Vagina (tissue), 2 donors: ENCODE results near the gene ARHGEF4. TPM values are rescaled to one million over a fixed set of nuclear protein-coding genes. Genes with fewer than 3 reads are reported as not detected.

Experiments
- DNase-seq, 2 donors: peaks; one replicate each; pipeline ENCODE4 v3.0.0-alpha.2; 2017; ENCODE audit errors: extremely low spot score in 2 of 2
- H3K27ac ChIP-seq: fragments of 200-600 bp; sonication (generic); one replicate; pipeline ENCODE4 v1.5.1; 2019
- H3K27me3 ChIP-seq: fragments of 200-600 bp; sonication (generic); one replicate; pipeline ENCODE4 v1.5.1; 2019
- H3K36me3 ChIP-seq, 2 donors: fragments of 200-600 bp; sonication (generic); one replicate each; pipeline ENCODE4 v1.5.1; 2017 to 2019
- H3K4me1 ChIP-seq: fragments of 200-600 bp; sonication (generic); one replicate; pipeline ENCODE4 v1.5.1; 2019
- H3K4me3 ChIP-seq, 2 donors: fragments of 200-600 bp; sonication (generic); 1 replicate in 1 of 2; 2 replicates in 1 of 2; pipeline ENCODE4 v1.5.1; 2016 to 2019
- H3K9me3 ChIP-seq: fragments of 200-600 bp; sonication (generic); one replicate; pipeline ENCODE4 v1.5.1; 2019
- POLR2A ChIP-seq, 2 donors: fragments of 450-650 bp; IDR thresholded peaks; one replicate each; pipeline ENCODE4 v1.6.1; 2017; ENCODE audit warnings: antibody characterized with exemption in 2 of 2, mild to moderate bottlenecking in 2 of 2, moderate library complexity in 2 of 2
- POLR2AphosphoS5 ChIP-seq, 2 donors: sonication (generic); formaldehyde crosslinking; IDR thresholded peaks; one replicate each; pipeline ENCODE4 v1.9.0; 2017; ENCODE audit warnings: antibody characterized with exemption in 2 of 2, mild to moderate bottlenecking in 2 of 2, low read depth in 1 of 2; ENCODE audit not compliant: insufficient read depth in 1 of 2
- intact Hi-C: fragments of 100-400 bp; cut with DNase I; formaldehyde crosslinking; loops from one replicate; pipeline ENCODE4 v1.15.1; 2023
- total RNA-seq: library from RNA; depleted of rRNA; stranded (reverse); fragments of >200 nt; gene quantifications from one replicate; pipeline ENCODE4 v1.2.3, GENCODE V29; 2016
- TF ChIP-seq, protein P1 (sequence below), 3 experiments: fragments of 450-650 bp in 2 of 3; fragments of 200-600 bp in 1 of 3; sonication (generic) in 1 of 3; IDR thresholded peaks; one replicate each; pipeline ENCODE4 v1.5.1; 2017 to 2019; ENCODE audit warnings: antibody characterized with exemption in 3 of 3, mild to moderate bottlenecking in 2 of 3, moderate library complexity in 2 of 3

Gene ARHGEF4
- total RNA-seq, 1 donor from 2014 or later: 116 TPM

DNA sequence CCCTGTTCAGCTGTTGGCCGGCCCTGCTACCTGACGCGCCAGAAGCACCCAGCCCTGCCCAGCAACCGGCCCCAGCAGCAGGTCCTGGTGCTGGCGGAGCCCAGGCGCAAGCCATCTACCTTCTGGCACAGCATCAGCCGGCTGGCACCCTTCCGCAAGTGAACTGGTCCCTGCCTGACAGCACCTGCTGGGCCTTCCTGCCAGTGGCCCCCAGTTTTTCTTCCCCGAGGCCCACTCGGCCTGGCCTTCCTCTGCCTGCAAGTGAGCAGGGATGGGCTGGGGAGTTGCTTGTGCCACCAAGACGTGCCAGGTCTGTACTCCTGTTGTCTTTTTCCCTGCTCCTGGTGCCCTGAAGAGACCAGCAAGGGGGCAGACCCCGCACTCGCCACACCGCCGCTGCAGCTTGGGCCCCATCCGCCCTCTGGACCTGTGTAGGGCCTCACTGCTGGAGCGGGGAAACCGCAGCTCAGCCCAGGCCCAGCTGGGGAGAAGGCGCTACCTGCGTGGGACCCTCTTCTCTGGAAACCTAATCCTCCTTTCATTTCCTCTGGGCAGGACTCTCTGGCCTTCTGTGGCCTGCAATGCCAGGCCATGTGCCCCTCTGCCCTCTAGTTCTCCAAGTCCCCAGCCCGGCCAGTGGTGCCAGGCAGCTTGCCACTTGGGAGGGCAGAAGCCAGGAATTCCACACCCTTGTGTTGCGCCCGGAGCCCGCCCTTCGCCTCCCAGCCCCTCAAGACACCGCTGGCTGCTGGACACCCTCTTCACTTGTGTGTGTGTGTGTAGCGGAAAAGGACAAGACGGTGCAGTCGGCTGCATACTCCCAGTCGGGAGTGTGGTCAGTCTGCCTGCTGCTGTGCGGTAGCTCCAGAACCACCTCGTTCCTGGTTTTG is 209.6 kb downstream of the ARHGEF4 start:
- no peak overlapping the region for H3K27ac ChIP-seq
- H3K36me3 ChIP-seq: peaks cover 0 to 41% of the 10 kb centered on the region in 2 donors
- H3K4me1 ChIP-seq: no peaks in the 10 kb centered on the region
- intact Hi-C loops: no loop called here
- no peaks in the 10 kb centered on the region for H3K9me3 ChIP-seq
- H3K4me3 ChIP-seq: no peak overlapping the region
- no peaks in the 10 kb centered on the region for H3K27me3 ChIP-seq
- TF ChIP-seq POLR2A (IDR thresholded peaks at IDR 0.05) (no peak), POLR2AphosphoS5 (IDR thresholded peaks at IDR 0.05; ENCODE audit: insufficient read depth in 1 of 2, low read depth in 1 of 2) (no peak)
- TF ChIP-seq, protein P1, sequence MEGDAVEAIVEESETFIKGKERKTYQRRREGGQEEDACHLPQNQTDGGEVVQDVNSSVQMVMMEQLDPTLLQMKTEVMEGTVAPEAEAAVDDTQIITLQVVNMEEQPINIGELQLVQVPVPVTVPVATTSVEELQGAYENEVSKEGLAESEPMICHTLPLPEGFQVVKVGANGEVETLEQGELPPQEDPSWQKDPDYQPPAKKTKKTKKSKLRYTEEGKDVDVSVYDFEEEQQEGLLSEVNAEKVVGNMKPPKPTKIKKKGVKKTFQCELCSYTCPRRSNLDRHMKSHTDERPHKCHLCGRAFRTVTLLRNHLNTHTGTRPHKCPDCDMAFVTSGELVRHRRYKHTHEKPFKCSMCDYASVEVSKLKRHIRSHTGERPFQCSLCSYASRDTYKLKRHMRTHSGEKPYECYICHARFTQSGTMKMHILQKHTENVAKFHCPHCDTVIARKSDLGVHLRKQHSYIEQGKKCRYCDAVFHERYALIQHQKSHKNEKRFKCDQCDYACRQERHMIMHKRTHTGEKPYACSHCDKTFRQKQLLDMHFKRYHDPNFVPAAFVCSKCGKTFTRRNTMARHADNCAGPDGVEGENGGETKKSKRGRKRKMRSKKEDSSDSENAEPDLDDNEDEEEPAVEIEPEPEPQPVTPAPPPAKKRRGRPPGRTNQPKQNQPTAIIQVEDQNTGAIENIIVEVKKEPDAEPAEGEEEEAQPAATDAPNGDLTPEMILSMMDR (IDR thresholded peaks at IDR 0.05): no peak
- no peak for DNase-seq

DNA sequence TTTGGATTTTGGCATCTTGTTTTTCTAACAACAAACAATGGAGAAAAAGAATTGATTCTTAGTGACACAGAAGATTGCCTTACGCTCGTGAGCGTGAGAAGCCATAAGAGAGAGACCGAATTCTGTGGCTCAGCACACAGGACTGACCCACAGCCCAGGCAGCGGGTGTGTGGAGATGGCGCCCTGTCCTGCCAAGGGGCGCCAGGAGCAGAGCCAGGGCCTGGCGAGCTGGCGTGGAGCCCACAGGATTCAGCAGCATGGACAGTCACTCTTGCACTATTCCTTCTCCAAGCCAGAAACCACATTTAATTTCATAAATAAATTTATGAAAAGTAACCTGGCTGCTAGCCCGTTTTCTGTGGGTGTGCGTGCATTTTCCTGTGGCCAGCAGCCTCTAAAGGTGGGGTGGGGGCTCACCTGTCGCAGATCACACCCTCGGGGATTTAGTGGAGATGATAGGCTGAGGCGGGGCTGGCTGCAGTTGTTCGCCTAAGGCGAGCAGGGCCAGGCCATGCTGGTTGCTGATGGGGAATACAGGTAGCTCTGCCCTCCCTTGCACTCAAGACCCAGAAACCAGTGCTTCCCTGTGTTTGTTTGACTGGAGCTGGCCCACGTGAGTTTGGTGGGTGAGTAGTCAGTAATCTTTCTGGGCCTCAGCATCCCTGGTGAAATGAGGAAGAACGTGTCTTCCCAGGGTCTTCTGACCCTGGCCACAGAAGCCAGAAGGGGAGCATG is 210.4 kb downstream of the ARHGEF4 start:
- Histone ChIP-seq H3K36me3 (peaks cover 0 to 49% of the 10 kb centered on the region in 2 donors), H3K4me1 (no peaks in the 10 kb centered on the region), H3K27ac (no peak overlapping the region), H3K27me3 (no peaks in the 10 kb centered on the region), H3K9me3 (no peaks in the 10 kb centered on the region), H3K4me3 (no peak overlapping the region)
- intact Hi-C loops: no loop called here
- DNase-seq: no peak
- TF ChIP-seq, protein P1 (IDR thresholded peaks at IDR 0.05): no peak
- TF ChIP-seq POLR2AphosphoS5 (IDR thresholded peaks at IDR 0.05; ENCODE audit: insufficient read depth in 1 of 2, low read depth in 1 of 2) (no peak), POLR2A (IDR thresholded peaks at IDR 0.05) (no peak)

DNA sequence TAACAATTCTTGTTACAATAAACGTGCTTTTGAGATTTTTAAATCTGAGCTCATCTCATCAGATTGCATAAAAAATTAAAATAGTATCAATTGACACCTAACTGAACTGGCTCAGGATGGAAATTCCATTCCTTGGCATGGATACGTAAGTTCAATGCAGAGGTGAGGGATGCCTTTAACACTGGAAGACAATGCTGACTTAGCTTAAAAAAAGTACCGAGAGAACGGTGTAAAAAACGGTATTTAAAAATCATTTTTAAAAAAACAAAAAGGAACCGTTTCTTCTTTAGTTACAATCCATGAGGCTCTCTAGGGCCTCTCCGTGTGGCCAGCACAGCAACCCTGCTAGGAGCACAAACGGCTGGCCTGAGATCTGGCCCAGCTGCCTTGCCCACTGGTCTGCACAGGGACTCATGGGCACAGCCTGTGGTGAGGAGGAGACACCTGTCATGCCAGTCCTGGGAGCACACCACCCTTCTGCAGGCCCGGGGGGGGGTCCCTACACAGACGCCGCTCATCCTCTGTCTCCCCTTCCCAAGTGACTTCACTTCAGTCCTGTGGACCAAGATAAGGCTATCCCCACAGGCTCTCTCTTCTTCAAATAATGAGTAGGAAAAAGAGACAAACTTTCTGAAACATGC is 211.3 kb downstream of the ARHGEF4 start:
- Histone ChIP-seq H3K9me3 (no peaks in the 10 kb centered on the region), H3K27me3 (no peaks in the 10 kb centered on the region), H3K4me1 (no peaks in the 10 kb centered on the region), H3K27ac (no peak overlapping the region), H3K36me3 (peaks cover 0 to 59% of the 10 kb centered on the region in 2 donors), H3K4me3 (no peak overlapping the region)
- intact Hi-C loops: no loop called here
- TF ChIP-seq POLR2AphosphoS5 (IDR thresholded peaks at IDR 0.05; ENCODE audit: insufficient read depth in 1 of 2, low read depth in 1 of 2): no peak
- TF ChIP-seq POLR2A (IDR thresholded peaks at IDR 0.05): no peak
- TF ChIP-seq, protein P1 (IDR thresholded peaks at IDR 0.05): no peak
- no peak for DNase-seq

DNA sequence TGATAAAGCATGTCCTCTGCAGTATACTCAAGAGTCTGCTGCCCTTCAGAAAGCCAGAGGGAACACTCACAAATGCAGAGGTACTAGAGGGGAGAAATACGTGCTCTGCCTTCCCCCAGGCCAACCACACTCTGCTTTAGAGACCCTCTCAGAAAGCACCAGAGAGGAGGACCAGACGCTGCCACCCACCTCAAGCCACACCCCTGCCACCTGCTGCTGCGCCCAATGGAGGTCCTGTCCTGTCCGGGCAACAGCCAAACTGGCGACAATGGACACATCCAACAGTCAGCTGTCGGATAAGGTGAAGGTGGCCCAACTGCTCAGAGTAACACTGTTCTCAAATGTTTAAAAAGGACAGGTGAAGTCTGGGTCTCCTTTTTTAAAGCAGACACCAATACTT is 211.9 kb downstream of the ARHGEF4 start:
- H3K36me3 ChIP-seq: peaks cover 0 to 65% of the 10 kb centered on the region in 2 donors
- H3K4me3 ChIP-seq: no peak overlapping the region
- no peaks in the 10 kb centered on the region for H3K27me3 ChIP-seq
- H3K4me1 ChIP-seq: no peaks in the 10 kb centered on the region
- intact Hi-C loops: no loop called here
- no peaks in the 10 kb centered on the region for H3K9me3 ChIP-seq
- DNase-seq: no peak
- no peak overlapping the region for H3K27ac ChIP-seq
- TF ChIP-seq POLR2A (IDR thresholded peaks at IDR 0.05): no peak
- no peak for TF ChIP-seq POLR2AphosphoS5 (IDR thresholded peaks at IDR 0.05; ENCODE audit: insufficient read depth in 1 of 2, low read depth in 1 of 2)
- TF ChIP-seq, protein P1 (IDR thresholded peaks at IDR 0.05): no peak
